ENCODE measurements around the gene SHMT2.
A peak's percentile ranks its signal among the peaks of the same experiment; 100 is the strongest.

The SHMT2 gene

DNA sequence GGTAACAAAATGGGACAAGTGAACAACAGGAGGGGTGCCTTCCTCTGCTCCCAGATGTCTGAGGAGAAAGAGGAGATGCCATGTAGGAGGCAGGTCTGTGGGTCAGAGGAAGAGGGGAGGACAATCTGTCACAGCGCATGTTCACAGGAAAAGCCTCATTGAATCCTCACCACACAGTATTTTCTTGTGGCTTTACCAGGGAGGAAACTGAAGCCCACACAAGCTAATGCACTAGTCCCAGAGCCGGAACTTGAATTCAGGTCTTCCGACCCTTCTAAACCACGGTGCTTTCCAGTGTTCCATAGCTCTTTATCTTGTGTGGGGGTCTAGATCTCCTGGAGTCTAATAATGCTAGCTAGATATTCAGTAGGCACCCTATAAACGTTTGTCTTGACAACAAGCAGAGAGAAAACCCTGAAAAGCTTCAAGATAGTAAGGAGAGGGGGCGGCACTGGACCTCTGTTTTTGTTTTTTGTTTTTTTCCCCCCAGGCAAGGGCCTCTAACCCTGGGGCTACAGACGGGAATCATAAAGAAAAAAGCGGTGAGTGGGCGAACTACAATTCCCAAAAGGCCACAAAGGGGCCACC lies 371 bp upstream of the SHMT2 start:
- ATAC-seq: peak; percentile 15
- TF ChIP-seq ZNF70 (CRISPR knock-in tag; IDR thresholded peaks at IDR 0.05): no peak
- no peak for TF ChIP-seq ISL1 (CRISPR knock-in tag; IDR thresholded peaks at IDR 0.05)

DNA sequence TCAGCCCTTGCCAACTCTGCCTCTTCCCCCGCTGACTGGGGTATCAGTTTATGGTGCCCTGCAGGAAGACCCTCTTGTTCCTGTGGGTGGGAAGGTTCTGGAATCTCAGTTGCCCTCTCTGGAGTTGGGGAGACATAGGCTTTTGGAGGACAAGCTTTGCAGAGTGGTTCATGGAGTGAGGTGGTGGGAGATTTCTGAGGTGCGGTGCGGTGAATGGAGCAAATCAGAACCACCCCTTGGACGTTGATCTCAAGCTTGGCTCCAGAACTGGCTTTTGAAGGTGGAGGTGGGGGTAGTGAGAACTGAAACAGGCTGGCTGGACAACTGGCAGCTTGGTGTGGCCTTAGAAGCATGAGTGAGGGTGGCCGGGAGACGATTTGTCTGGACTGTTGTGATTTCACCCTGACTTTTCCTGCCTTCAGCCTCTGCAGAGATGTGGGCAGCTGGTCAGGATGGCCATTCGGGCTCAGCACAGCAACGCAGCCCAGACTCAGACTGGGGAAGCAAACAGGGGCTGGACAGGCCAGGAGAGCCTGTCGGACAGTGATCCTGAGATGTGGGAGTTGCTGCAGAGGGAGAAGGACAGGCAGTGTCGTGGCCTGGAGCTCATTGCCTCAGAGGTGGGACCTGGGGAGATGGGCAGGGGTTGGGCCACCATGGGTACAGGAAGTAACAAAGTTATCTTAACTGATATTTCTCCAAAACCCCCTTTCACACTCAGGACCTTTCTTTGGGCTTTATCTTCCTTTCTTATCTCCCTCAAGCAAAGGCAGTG lies 1.1 kb downstream of the SHMT2 start:
- no peak; the same call in 2 of the 3 replicates for ATAC-seq
- no peak for TF ChIP-seq ZNF8 (CRISPR knock-in tag; IDR thresholded peaks at IDR 0.05)
- no peak for TF ChIP-seq ARNTL (CRISPR knock-in tag; IDR thresholded peaks at IDR 0.05; ENCODE audit: borderline replicate concordance, low read depth)
- TF ChIP-seq ZNF70 (CRISPR knock-in tag; IDR thresholded peaks at IDR 0.05): no peak
- TF ChIP-seq ZFP3 (CRISPR knock-in tag; IDR thresholded peaks at IDR 0.05): no peak
- TF ChIP-seq, protein P1, sequence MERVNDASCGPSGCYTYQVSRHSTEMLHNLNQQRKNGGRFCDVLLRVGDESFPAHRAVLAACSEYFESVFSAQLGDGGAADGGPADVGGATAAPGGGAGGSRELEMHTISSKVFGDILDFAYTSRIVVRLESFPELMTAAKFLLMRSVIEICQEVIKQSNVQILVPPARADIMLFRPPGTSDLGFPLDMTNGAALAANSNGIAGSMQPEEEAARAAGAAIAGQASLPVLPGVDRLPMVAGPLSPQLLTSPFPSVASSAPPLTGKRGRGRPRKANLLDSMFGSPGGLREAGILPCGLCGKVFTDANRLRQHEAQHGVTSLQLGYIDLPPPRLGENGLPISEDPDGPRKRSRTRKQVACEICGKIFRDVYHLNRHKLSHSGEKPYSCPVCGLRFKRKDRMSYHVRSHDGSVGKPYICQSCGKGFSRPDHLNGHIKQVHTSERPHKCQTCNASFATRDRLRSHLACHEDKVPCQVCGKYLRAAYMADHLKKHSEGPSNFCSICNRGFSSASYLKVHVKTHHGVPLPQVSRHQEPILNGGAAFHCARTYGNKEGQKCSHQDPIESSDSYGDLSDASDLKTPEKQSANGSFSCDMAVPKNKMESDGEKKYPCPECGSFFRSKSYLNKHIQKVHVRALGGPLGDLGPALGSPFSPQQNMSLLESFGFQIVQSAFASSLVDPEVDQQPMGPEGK (CRISPR knock-in tag; IDR thresholded peaks at IDR 0.05; ENCODE audit: borderline replicate concordance): no peak
- no peak for TF ChIP-seq SNAI2 (CRISPR knock-in tag; IDR thresholded peaks at IDR 0.05)
- no peak for TF ChIP-seq ISL1 (CRISPR knock-in tag; IDR thresholded peaks at IDR 0.05)
- no peak for TF ChIP-seq TCF4 (CRISPR knock-in tag; IDR thresholded peaks at IDR 0.05; ENCODE audit: borderline replicate concordance)
- no peak for TF ChIP-seq ZFP30 (CRISPR knock-in tag; IDR thresholded peaks at IDR 0.05)
- no peak for TF ChIP-seq CSDC2 (CRISPR knock-in tag; IDR thresholded peaks at IDR 0.05)
- TF ChIP-seq, protein P2, sequence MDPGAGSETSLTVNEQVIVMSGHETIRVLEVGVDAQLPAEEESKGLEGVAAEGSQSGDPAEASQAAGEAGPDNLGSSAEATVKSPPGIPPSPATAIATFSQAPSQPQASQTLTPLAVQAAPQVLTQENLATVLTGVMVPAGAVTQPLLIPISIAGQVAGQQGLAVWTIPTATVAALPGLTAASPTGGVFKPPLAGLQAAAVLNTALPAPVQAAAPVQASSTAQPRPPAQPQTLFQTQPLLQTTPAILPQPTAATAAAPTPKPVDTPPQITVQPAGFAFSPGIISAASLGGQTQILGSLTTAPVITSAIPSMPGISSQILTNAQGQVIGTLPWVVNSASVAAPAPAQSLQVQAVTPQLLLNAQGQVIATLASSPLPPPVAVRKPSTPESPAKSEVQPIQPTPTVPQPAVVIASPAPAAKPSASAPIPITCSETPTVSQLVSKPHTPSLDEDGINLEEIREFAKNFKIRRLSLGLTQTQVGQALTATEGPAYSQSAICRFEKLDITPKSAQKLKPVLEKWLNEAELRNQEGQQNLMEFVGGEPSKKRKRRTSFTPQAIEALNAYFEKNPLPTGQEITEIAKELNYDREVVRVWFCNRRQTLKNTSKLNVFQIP (CRISPR knock-in tag; IDR thresholded peaks at IDR 0.05; ENCODE audit: borderline replicate concordance, low read depth): no peak
- TF ChIP-seq ZNF565 (CRISPR knock-in tag; conservative IDR thresholded peaks at IDR 0.05; ENCODE audit: low read depth): no peak
- TF ChIP-seq TOX (CRISPR knock-in tag; IDR thresholded peaks at IDR 0.05; ENCODE audit: borderline replicate concordance): no peak
- TF ChIP-seq, protein P3, sequence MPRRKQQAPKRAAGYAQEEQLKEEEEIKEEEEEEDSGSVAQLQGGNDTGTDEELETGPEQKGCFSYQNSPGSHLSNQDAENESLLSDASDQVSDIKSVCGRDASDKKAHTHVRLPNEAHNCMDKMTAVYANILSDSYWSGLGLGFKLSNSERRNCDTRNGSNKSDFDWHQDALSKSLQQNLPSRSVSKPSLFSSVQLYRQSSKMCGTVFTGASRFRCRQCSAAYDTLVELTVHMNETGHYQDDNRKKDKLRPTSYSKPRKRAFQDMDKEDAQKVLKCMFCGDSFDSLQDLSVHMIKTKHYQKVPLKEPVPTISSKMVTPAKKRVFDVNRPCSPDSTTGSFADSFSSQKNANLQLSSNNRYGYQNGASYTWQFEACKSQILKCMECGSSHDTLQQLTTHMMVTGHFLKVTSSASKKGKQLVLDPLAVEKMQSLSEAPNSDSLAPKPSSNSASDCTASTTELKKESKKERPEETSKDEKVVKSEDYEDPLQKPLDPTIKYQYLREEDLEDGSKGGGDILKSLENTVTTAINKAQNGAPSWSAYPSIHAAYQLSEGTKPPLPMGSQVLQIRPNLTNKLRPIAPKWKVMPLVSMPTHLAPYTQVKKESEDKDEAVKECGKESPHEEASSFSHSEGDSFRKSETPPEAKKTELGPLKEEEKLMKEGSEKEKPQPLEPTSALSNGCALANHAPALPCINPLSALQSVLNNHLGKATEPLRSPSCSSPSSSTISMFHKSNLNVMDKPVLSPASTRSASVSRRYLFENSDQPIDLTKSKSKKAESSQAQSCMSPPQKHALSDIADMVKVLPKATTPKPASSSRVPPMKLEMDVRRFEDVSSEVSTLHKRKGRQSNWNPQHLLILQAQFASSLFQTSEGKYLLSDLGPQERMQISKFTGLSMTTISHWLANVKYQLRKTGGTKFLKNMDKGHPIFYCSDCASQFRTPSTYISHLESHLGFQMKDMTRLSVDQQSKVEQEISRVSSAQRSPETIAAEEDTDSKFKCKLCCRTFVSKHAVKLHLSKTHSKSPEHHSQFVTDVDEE (CRISPR knock-in tag; IDR thresholded peaks at IDR 0.05): no peak

DNA sequence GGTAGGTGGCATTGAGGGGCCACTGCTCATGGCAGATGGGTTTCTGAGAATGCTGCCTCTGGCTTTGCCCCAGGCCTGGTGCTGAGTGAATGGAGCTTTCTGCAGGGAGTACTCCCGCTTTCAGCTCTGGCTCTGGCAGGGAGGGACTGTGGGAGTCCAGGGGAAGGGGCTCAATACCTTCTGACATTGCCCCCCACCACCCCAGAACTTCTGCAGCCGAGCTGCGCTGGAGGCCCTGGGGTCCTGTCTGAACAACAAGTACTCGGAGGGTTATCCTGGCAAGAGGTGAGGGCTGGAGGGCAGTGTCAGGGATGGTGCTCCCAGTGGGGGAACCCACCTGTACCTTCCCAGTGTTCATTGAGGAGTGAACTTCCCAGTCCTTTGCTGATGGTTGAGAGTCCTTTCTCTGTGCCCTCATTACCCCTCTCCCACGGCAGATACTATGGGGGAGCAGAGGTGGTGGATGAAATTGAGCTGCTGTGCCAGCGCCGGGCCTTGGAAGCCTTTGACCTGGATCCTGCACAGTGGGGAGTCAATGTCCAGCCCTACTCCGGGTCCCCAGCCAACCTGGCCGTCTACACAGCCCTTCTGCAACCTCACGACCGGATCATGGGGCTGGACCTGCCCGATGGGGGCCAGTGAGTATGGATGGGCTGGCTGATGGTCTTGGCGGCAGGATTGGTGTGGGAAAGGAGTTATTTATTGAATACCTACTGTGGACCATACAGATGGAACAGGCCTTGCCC lies 1.9 kb downstream of the SHMT2 start:
- TF ChIP-seq ZNF8 (CRISPR knock-in tag; IDR thresholded peaks at IDR 0.05): no peak
- TF ChIP-seq RARB (CRISPR knock-in tag; IDR thresholded peaks at IDR 0.05): no peak
- no peak for TF ChIP-seq ZFP3 (CRISPR knock-in tag; IDR thresholded peaks at IDR 0.05)
- TF ChIP-seq BACH2 (CRISPR knock-in tag; IDR thresholded peaks at IDR 0.05; ENCODE audit: borderline replicate concordance): no peak
- no peak for TF ChIP-seq ZFP30 (CRISPR knock-in tag; IDR thresholded peaks at IDR 0.05)
- TF ChIP-seq ZC3H10 (CRISPR knock-in tag; IDR thresholded peaks at IDR 0.05): no peak
- TF ChIP-seq, protein P4, sequence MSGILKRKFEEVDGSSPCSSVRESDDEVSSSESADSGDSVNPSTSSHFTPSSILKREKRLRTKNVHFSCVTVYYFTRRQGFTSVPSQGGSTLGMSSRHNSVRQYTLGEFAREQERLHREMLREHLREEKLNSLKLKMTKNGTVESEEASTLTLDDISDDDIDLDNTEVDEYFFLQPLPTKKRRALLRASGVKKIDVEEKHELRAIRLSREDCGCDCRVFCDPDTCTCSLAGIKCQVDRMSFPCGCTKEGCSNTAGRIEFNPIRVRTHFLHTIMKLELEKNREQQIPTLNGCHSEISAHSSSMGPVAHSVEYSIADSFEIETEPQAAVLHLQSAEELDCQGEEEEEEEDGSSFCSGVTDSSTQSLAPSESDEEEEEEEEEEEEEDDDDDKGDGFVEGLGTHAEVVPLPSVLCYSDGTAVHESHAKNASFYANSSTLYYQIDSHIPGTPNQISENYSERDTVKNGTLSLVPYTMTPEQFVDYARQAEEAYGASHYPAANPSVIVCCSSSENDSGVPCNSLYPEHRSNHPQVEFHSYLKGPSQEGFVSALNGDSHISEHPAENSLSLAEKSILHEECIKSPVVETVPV (CRISPR knock-in tag; IDR thresholded peaks at IDR 0.05): no peak
- TF ChIP-seq, protein P5, sequence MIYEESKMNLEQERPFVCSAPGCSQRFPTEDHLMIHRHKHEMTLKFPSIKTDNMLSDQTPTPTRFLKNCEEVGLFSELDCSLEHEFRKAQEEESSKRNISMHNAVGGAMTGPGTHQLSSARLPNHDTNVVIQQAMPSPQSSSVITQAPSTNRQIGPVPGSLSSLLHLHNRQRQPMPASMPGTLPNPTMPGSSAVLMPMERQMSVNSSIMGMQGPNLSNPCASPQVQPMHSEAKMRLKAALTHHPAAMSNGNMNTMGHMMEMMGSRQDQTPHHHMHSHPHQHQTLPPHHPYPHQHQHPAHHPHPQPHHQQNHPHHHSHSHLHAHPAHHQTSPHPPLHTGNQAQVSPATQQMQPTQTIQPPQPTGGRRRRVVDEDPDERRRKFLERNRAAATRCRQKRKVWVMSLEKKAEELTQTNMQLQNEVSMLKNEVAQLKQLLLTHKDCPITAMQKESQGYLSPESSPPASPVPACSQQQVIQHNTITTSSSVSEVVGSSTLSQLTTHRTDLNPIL (CRISPR knock-in tag; IDR thresholded peaks at IDR 0.05; ENCODE audit: low read depth): no peak
- TF ChIP-seq, protein P3 (CRISPR knock-in tag; IDR thresholded peaks at IDR 0.05): no peak
- TF ChIP-seq TOX (CRISPR knock-in tag; IDR thresholded peaks at IDR 0.05; ENCODE audit: borderline replicate concordance): no peak
- TF ChIP-seq ZNF565 (CRISPR knock-in tag; conservative IDR thresholded peaks at IDR 0.05; ENCODE audit: low read depth): no peak
- no peak for TF ChIP-seq ARNTL (CRISPR knock-in tag; IDR thresholded peaks at IDR 0.05; ENCODE audit: borderline replicate concordance, low read depth)
- no peak for ATAC-seq
